RWPE2 (cell line): ENCODE results near the gene NXT2.
A peak's percentile ranks its signal among the peaks of the same experiment; 100 is the strongest.

Experiments used
- ATAC-seq: fragments of 200-7000 bp; cut with Tn5 transposase; 3 replicates; pipeline ENCODE4 v1.9.1; 2021; ENCODE audit warnings: low read depth
- DNase-seq: peaks from one replicate; pipeline ENCODE4 v3.0.0-alpha.2; 2020; ENCODE audit warnings: low spot score
- H3K27ac ChIP-seq: fragments of 450-650 bp; 2 replicates; pipeline ENCODE4 v1.5.1; 2017; ENCODE audit warnings: mild to moderate bottlenecking; ENCODE audit not compliant: poor library complexity, severe bottlenecking
- H3K27me3 ChIP-seq: fragments of 250-450 bp; sonication (Bioruptor Pico); 2 replicates; pipeline ENCODE4 v1.5.1; 2021; ENCODE audit warnings: mild to moderate bottlenecking, moderate library complexity; ENCODE audit not compliant: insufficient read depth, poor library complexity, severe bottlenecking
- H3K36me3 ChIP-seq: fragments of 250-450 bp; sonication (Bioruptor Pico); 2 replicates; pipeline ENCODE4 v1.5.1; 2020; ENCODE audit warnings: low read depth, mild to moderate bottlenecking, moderate library complexity
- H3K4me1 ChIP-seq: fragments of 250-450 bp; sonication (Bioruptor Pico); 2 replicates; pipeline ENCODE4 v1.5.1; 2021; ENCODE audit warnings: mild to moderate bottlenecking, moderate library complexity; ENCODE audit not compliant: insufficient read depth, poor library complexity, severe bottlenecking
- H3K4me3 ChIP-seq: fragments of 250-450 bp; sonication (Bioruptor Pico); 2 replicates; pipeline ENCODE4 v1.5.1; 2021; ENCODE audit warnings: mild to moderate bottlenecking, moderate library complexity; ENCODE audit not compliant: severe bottlenecking
- H3K9me3 ChIP-seq: fragments of 250-450 bp; sonication (Bioruptor Pico); 2 replicates; pipeline ENCODE4 v1.5.1; 2021; ENCODE audit warnings: mild to moderate bottlenecking, moderate library complexity; ENCODE audit not compliant: severe bottlenecking
- CTCF ChIP-seq: fragments of 450-650 bp; IDR thresholded peaks from one replicate; pipeline ENCODE4 v1.5.1; 2017; ENCODE audit warnings: mild to moderate bottlenecking, moderate library complexity; ENCODE audit not compliant: poor library complexity, severe bottlenecking

Gene NXT2

GRCh38 chrX:109508915-109509314 is 27.7 kb upstream of the NXT2 start:
- Histone ChIP-seq H3K9me3 (no peaks in the 10 kb centered on the region), H3K27ac (no peak overlapping the region), H3K27me3 (peaks cover 11% of the 10 kb centered on the region), H3K4me1 (no peaks in the 10 kb centered on the region), H3K36me3 (no peaks in the 10 kb centered on the region), H3K4me3 (no peak overlapping the region)
- ATAC-seq (no peak), DNase-seq (no peak)
- TF ChIP-seq CTCF: no peak

DNA sequence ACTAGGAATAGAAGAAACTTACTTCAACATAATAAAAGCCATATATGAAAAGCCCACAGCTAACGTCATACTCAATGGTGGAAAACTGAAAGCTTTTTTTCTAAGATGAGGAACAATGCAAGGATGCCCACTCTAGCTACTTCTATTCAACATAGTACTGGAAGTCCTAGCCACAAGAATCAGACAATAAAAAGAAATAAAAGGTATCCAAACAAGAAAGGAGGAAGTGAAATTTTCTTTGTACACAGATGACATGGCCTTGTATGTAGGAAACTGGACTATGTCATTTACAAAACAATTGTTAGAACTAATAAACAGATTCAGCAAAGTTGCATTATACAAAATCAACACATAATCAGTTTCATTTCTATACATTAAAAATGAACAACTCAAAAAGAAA is 25.5 kb upstream of the NXT2 start:
- H3K36me3 ChIP-seq: no peaks in the 10 kb centered on the region
- TF ChIP-seq CTCF: no peak
- H3K4me1 ChIP-seq: no peaks in the 10 kb centered on the region
- no peak overlapping the region for H3K27ac ChIP-seq
- no peak overlapping the region for H3K4me3 ChIP-seq
- DNase-seq (no peak), ATAC-seq (no peak)
- H3K9me3 ChIP-seq: no peaks in the 10 kb centered on the region
- peaks cover 11% of the 10 kb centered on the region for H3K27me3 ChIP-seq

- ATAC-seq: no peak
- H3K36me3 ChIP-seq: no peaks in the 10 kb centered on the region
- H3K4me3 ChIP-seq: no peak overlapping the region
- H3K27me3 ChIP-seq: peaks cover 3% of the 10 kb centered on the region
- H3K9me3 ChIP-seq: no peaks in the 10 kb centered on the region
- no peak for DNase-seq
- TF ChIP-seq CTCF: no peak
- no peaks in the 10 kb centered on the region for H3K4me1 ChIP-seq
- no peak overlapping the region for H3K27ac ChIP-seq
Measured at GRCh38 chrX:109519001-109519400, 17.6 kb upstream of the NXT2 start.

DNA sequence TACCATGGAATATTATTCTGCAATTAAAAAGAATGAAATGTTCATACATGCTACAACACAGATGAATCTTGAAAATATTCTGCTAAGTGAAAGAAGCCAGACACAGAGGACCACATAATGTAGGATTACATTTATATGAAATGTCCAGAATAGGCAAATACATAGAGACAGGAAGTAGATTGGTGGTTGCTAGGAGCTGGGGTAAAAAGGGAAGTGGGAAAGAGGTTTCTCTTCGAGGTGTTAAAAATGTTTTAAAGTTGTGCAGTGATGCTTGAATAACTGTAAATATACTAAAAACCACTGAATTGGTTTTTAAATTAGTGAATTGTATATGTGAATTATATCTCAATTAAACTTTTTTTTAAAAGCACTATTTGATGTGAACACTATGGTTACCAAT is 3.6 kb upstream of the NXT2 start:
- H3K27me3 ChIP-seq: no peaks in the 10 kb centered on the region
- H3K27ac ChIP-seq: no peak overlapping the region
- no peak overlapping the region for H3K4me3 ChIP-seq
- no peaks in the 10 kb centered on the region for H3K9me3 ChIP-seq
- no peak for ATAC-seq
- no peaks in the 10 kb centered on the region for H3K4me1 ChIP-seq
- TF ChIP-seq CTCF: no peak
- no peaks in the 10 kb centered on the region for H3K36me3 ChIP-seq
- no peak for DNase-seq

GRCh38 chrX:109533631-109534030 is 3.0 kb upstream of the NXT2 start:
- TF ChIP-seq CTCF: no peak
- Histone ChIP-seq H3K9me3 (no peaks in the 10 kb centered on the region), H3K36me3 (no peaks in the 10 kb centered on the region), H3K4me1 (no peaks in the 10 kb centered on the region), H3K4me3 (no peak overlapping the region), H3K27me3 (no peaks in the 10 kb centered on the region), H3K27ac (no peak overlapping the region)
- ATAC-seq (peak; percentile 22; the same call in 1 of the 3 replicates), DNase-seq (no peak)
